CD14-positive monocyte (primary cell): Measurements from ENCODE around the gene DNMBP. TPM values are rescaled to one million over a fixed set of nuclear protein-coding genes. Genes with fewer than 3 reads are reported as not detected.

Experiments
- DNase-seq, 3 donors: peaks; one replicate each; pipeline ENCODE4 v3.0.0-alpha.2; 2011 to 2022
- H2AFZ ChIP-seq: 2 replicates; pipeline ENCODE4 v1.6.0; 2012; ENCODE audit warnings: mild to moderate bottlenecking, low read depth, low read length, inconsistent platforms; ENCODE audit not compliant: insufficient read depth, poor library complexity, severe bottlenecking
- H3K27ac ChIP-seq, 2 donors: 1 replicate in 1 of 2; 2 replicates in 1 of 2; pipeline ENCODE4 v1.5.1; 2012 to 2013; ENCODE audit warnings: low read length in 2 of 2, control low read depth in 1 of 2, inconsistent platforms in 1 of 2, low read depth in 1 of 2, mild to moderate bottlenecking in 1 of 2
- H3K27me3 ChIP-seq, 2 donors: one replicate each; pipeline versions ENCODE4 v1.6.0 to v1.6.1; 2011 to 2013; ENCODE audit warnings: low read length in 2 of 2; ENCODE audit not compliant: control insufficient read depth in 2 of 2, insufficient read depth in 2 of 2
- H3K36me3 ChIP-seq, 2 donors: replicated peaks in 1 of 2; 1 replicate in 1 of 2; 2 replicates in 1 of 2; pipeline versions ENCODE4 v1.5.1 to v1.6.1; 2012 to 2013; ENCODE audit warnings: low read length in 2 of 2, control low read depth in 1 of 2, inconsistent platforms in 1 of 2, mild to moderate bottlenecking in 1 of 2; ENCODE audit not compliant: insufficient read depth in 2 of 2, control insufficient read depth in 1 of 2
- H3K4me1 ChIP-seq, 2 donors: 1 replicate in 1 of 2; 2 replicates in 1 of 2; pipeline versions ENCODE4 v1.5.1 to v1.6.1; 2012 to 2013; ENCODE audit warnings: low read length in 2 of 2, control low read depth in 1 of 2, inconsistent platforms in 1 of 2, mild to moderate bottlenecking in 1 of 2, moderate library complexity in 1 of 2; ENCODE audit not compliant: insufficient read depth in 2 of 2, control insufficient read depth in 1 of 2
- H3K4me2 ChIP-seq: replicated peaks from 2 replicates; pipeline ENCODE3; 2012; ENCODE audit warnings: low read length, moderate library complexity, mild to moderate bottlenecking; ENCODE audit not compliant: poor library complexity, severe bottlenecking; ENCODE audit errors: extremely low read depth
- H3K4me3 ChIP-seq, 3 experiments: fragments of 200-600 bp in 1 of 3; sonication (generic) in 1 of 3; replicated peaks in 1 of 3; 1 replicate in 2 of 3; 2 replicates in 1 of 3; pipeline ENCODE4 v1.5.1; 2011 to 2013; ENCODE audit warnings: low read length in 3 of 3, mild to moderate bottlenecking in 3 of 3, control low read depth in 2 of 3, low read depth in 2 of 3, inconsistent platforms in 1 of 3, moderate library complexity in 1 of 3
- H3K79me2 ChIP-seq: 2 replicates; pipeline ENCODE4 v1.6.0; 2012; ENCODE audit warnings: mild to moderate bottlenecking, control low read depth, inconsistent platforms, low read length, moderate library complexity; ENCODE audit not compliant: insufficient read depth
- H3K9ac ChIP-seq: 2 replicates; pipeline ENCODE4 v1.6.0; 2017; ENCODE audit warnings: low read length, mild to moderate bottlenecking; ENCODE audit not compliant: insufficient read depth, poor library complexity, severe bottlenecking
- H3K9me3 ChIP-seq, 2 donors: replicated peaks in 1 of 2; 1 replicate in 1 of 2; 2 replicates in 1 of 2; pipeline versions ENCODE4 v1.5.1 to v1.6.1; 2012 to 2013; ENCODE audit warnings: low read length in 2 of 2, control low read depth in 1 of 2; ENCODE audit not compliant: control insufficient read depth in 1 of 2, insufficient read depth in 1 of 2
- H4K20me1 ChIP-seq: 2 replicates; pipeline ENCODE4 v1.6.0; 2012; ENCODE audit warnings: mild to moderate bottlenecking, low read length, control low read depth, moderate library complexity; ENCODE audit not compliant: insufficient read depth
- H3K27ac Mint-ChIP-seq, 7 donors: one replicate each; pipeline ENCODE4 v1.8.0; 2020; ENCODE audit warnings: mild to moderate bottlenecking in 7 of 7, mixed read lengths in 7 of 7, moderate library complexity in 6 of 7, inconsistent platforms in 2 of 7
- H3K27me3 Mint-ChIP-seq, 3 donors: one replicate each; pipeline ENCODE4 v1.8.0; 2021 to 2022; ENCODE audit warnings: low read depth in 3 of 3, mild to moderate bottlenecking in 3 of 3, mixed read lengths in 3 of 3, moderate library complexity in 3 of 3, inconsistent platforms in 1 of 3
- H3K36me3 Mint-ChIP-seq, 2 donors: one replicate each; pipeline ENCODE4 v1.8.0; 2020; ENCODE audit warnings: mixed read lengths in 2 of 2, inconsistent platforms in 1 of 2, mild to moderate bottlenecking in 1 of 2
- H3K4me1 Mint-ChIP-seq: one replicate; pipeline ENCODE4 v1.8.0; 2020; ENCODE audit warnings: mild to moderate bottlenecking, mixed read lengths
- H3K4me3 Mint-ChIP-seq, 2 donors: one replicate each; pipeline ENCODE4 v1.8.0; 2020; ENCODE audit warnings: mild to moderate bottlenecking in 2 of 2, mixed read lengths in 2 of 2, moderate library complexity in 1 of 2
- H3K9me3 Mint-ChIP-seq, 7 donors: one replicate each; pipeline ENCODE4 v1.8.0; 2020 to 2022; ENCODE audit warnings: mixed read lengths in 7 of 7, mild to moderate bottlenecking in 6 of 7, moderate library complexity in 6 of 7, inconsistent platforms in 2 of 7
- WGBS: methylation state at CpG from one replicate; pipeline ENCODE4 v1.1.5; 2013; ENCODE audit warnings: missing lambda C conversion rate; ENCODE audit not compliant: insufficient coverage; 5-methylcytosine and 5-hydroxymethylcytosine counted together
- intact Hi-C, 2 donors: fragments of 100-400 bp; cut with micrococcal nuclease; formaldehyde crosslinking; loops; one replicate each; pipeline versions ENCODE4 v1.15.0 to v1.15.1; 2023
- polyA plus RNA-seq, 3 donors: library from polyadenylated mRNA; depleted of rRNA in 1 of 3; unstranded in 2 of 3; stranded (reverse) in 1 of 3; fragments of 300-500 nt in 2 of 3; fragments of >200 nt in 1 of 3; fragmentation: Illumina TruSeq in 2 of 3; gene quantifications; 1 replicate in 2 of 3; 2 replicates in 1 of 3; pipeline ENCODE4 v1.2.3, GENCODE V29; 2012 to 2021
- TF ChIP-seq, protein P1 (sequence below): fragments of 200-600 bp; IDR thresholded peaks from one replicate; pipeline ENCODE4 v1.8.0; 2022; ENCODE audit warnings: antibody characterized with exemption, mild to moderate bottlenecking

Gene DNMBP
- polyA plus RNA-seq, 3 donors = 0.83 to 10.3 (median 1.2) TPM

DNA sequence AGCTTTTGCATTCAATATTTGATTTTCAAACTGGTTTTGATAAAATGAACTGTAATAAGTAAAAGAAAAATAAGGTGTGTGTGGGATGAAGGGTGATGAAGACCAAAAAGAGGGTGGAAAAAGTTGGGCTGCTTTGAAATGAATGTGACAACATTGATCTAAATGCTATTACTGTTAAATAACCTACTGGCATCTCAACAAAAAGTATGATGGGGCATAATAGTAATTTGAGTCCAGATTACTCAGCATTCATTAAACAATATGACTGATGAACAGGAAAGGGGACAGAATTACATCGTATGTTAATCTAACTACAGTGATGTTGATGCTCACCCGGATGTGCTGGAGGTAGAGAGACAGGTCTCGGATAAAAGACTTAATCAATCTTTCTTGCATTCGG lies 115.1 kb downstream of the DNMBP start:
- Histone ChIP-seq H3K27ac (no peak overlapping the region), H3K9ac (no peak overlapping the region), H2AFZ (no peak overlapping the region), H3K4me3 (no peak overlapping the region), H3K27me3 (no peaks in the 10 kb centered on the region), H3K9me3 (no peaks in the 10 kb centered on the region), H3K4me2 (no peak overlapping the region), H3K79me2 (no peaks in the 10 kb centered on the region), H4K20me1 (no peaks in the 10 kb centered on the region), H3K36me3 (peaks cover 47 to 63% of the 10 kb centered on the region in 2 donors), H3K4me1 (no peaks in the 10 kb centered on the region)
- no peak for DNase-seq
- WGBS = no CpG with 5 or more reads among the region's 4 CpGs
- intact Hi-C loops = no loop called here
- Mint-ChIP-seq H3K4me3 (no peak overlapping the region), H3K27ac (peak overlapping the region in 1 of 7 donors; percentile 6), H3K36me3 (peaks cover 57 to 75% of the 10 kb centered on the region in 2 donors), H3K9me3 (peaks cover 0 to 2% (median 0%) of the 10 kb centered on the region in 7 donors), H3K27me3 (no peaks in the 10 kb centered on the region), H3K4me1 (no peaks in the 10 kb centered on the region)
- TF ChIP-seq, protein P1, sequence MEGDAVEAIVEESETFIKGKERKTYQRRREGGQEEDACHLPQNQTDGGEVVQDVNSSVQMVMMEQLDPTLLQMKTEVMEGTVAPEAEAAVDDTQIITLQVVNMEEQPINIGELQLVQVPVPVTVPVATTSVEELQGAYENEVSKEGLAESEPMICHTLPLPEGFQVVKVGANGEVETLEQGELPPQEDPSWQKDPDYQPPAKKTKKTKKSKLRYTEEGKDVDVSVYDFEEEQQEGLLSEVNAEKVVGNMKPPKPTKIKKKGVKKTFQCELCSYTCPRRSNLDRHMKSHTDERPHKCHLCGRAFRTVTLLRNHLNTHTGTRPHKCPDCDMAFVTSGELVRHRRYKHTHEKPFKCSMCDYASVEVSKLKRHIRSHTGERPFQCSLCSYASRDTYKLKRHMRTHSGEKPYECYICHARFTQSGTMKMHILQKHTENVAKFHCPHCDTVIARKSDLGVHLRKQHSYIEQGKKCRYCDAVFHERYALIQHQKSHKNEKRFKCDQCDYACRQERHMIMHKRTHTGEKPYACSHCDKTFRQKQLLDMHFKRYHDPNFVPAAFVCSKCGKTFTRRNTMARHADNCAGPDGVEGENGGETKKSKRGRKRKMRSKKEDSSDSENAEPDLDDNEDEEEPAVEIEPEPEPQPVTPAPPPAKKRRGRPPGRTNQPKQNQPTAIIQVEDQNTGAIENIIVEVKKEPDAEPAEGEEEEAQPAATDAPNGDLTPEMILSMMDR = no peak

DNA sequence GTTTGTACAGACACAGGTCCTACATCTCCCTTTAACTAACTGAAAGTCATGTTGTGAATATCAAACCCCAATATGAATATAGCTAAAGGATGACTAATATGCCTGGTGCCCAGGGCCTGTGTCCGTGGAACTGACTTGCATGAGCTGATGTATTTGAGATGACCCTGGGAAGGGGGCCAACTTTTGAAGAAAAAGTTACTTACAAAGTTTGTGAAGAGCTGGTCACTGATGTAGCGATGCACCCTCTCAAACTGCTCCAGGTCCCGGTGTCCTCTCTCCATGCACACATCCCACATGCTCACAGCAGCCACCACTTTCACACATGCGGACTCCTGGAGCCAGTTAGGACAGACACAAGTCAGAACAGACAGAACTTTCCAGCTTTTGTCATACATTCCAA lies 121.1 kb downstream of the DNMBP start:
- no peaks in the 10 kb centered on the region for H3K9me3 ChIP-seq
- H3K4me1 Mint-ChIP-seq = no peaks in the 10 kb centered on the region
- H3K4me1 ChIP-seq = no peaks in the 10 kb centered on the region
- H3K9me3 Mint-ChIP-seq = peaks cover 0 to 2% (median 0%) of the 10 kb centered on the region in 7 donors
- no peaks in the 10 kb centered on the region for H3K27me3 ChIP-seq
- H3K4me3 Mint-ChIP-seq = no peak overlapping the region
- intact Hi-C loops = no loop called here
- H3K4me2 ChIP-seq = no peak overlapping the region
- TF ChIP-seq, protein P1 = no peak
- H3K36me3 ChIP-seq = peaks cover 34 to 70% of the 10 kb centered on the region in 2 donors
- 100% methylated on average over 1 of the region's 4 CpGs for WGBS
- H3K79me2 ChIP-seq = no peaks in the 10 kb centered on the region
- H3K27ac Mint-ChIP-seq = no peak overlapping the region
- peaks cover 45 to 68% of the 10 kb centered on the region in 2 donors for H3K36me3 Mint-ChIP-seq
- H3K27ac ChIP-seq = no peak overlapping the region
- H4K20me1 ChIP-seq = no peaks in the 10 kb centered on the region
- no peak overlapping the region for H3K9ac ChIP-seq
- no peak overlapping the region for H3K4me3 ChIP-seq
- H3K27me3 Mint-ChIP-seq = no peaks in the 10 kb centered on the region
- no peak overlapping the region for H2AFZ ChIP-seq
- DNase-seq = no peak
